Effector memory CD8-positive, alpha-beta T cell (primary cell): Measurements from ENCODE around the gene SNX20.

Experiments
- ATAC-seq: fragments of 150-1000 bp; cut with Tn5 transposase; replicated peaks from 2 replicates; pipeline ENCODE4 v1.10.0; 2021; ENCODE audit warnings: mild to moderate bottlenecking, moderate library complexity
- DNase-seq, 3 experiments: peaks; one replicate each; pipeline ENCODE4 v3.0.0; 2021
- H3K27ac Mint-ChIP-seq, 2 donors: one replicate each; pipeline ENCODE4 v1.8.0; 2022; ENCODE audit warnings: mild to moderate bottlenecking in 2 of 2, mixed read lengths in 2 of 2, moderate library complexity in 2 of 2
- H3K27me3 Mint-ChIP-seq, 2 donors: one replicate each; pipeline ENCODE4 v1.8.0; 2022; ENCODE audit warnings: mixed read lengths in 2 of 2
- H3K36me3 Mint-ChIP-seq: one replicate; pipeline ENCODE4 v1.8.0; 2022; ENCODE audit warnings: mild to moderate bottlenecking, moderate library complexity, mixed read lengths; ENCODE audit not compliant: insufficient read depth
- H3K4me1 Mint-ChIP-seq, 2 donors: one replicate each; pipeline ENCODE4 v1.8.0; 2022; ENCODE audit warnings: low read depth in 2 of 2, mixed read lengths in 2 of 2
- H3K4me3 Mint-ChIP-seq, 2 donors: one replicate each; pipeline ENCODE4 v1.8.0; 2022; ENCODE audit warnings: mild to moderate bottlenecking in 2 of 2, mixed read lengths in 2 of 2, moderate library complexity in 2 of 2
- H3K9me3 Mint-ChIP-seq, 2 donors: one replicate each; pipeline ENCODE4 v1.8.0; 2022; ENCODE audit warnings: mixed read lengths in 2 of 2

Gene SNX20

GRCh38 chr16:50669741-50670140 lies 11.4 kb downstream of the SNX20 start:
- peaks cover 0 to 2% of the 10 kb centered on the region in 2 donors for H3K9me3 Mint-ChIP-seq

DNA sequence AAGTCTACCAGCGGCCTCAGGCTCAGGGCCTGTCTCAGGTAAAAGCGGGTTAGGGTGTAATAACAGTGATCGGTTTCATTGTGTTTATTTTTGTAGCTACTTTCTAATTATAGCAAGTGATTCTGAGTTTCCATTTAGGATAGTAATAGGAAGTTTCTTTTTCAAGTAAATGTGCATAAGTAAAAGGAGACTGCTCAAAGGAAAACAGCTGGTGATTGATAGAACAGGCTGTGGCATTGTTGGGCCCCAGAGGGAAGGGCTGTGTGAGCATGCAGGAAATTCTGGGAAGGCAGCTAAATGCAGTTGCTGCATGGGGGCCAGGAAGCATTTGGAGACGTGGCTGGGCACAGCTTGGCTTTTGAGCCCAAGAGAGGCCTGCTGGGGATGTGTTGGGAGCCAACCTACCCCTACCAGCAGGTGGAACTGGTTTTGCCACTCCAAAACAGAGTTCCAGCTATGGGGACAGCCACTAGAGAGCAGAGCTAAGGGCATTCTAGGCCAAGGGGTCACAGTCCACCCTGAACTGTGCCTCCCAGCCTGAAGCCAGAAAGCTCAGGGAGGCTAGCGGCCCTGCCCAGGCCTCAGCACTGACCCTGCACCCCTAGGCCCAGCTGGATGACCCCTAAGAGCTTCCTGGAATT lies 12.6 kb downstream of the SNX20 start:
- Mint-ChIP-seq H3K4me1 (peaks cover 25 to 31% of the 10 kb centered on the region in 2 donors), H3K36me3 (peaks cover 23% of the 10 kb centered on the region), H3K27me3 (no peaks in the 10 kb centered on the region), H3K9me3 (peaks cover 0 to 2% of the 10 kb centered on the region in 2 donors), H3K4me3 (no peak overlapping the region), H3K27ac (peak overlapping the region; percentile 6 to 93)
- DNase-seq = no peak
- no peak for ATAC-seq

More at GRCh38 chr16:50669741-50670140, 11.4 kb downstream of the SNX20 start:
- H3K27me3 Mint-ChIP-seq = no peaks in the 10 kb centered on the region
- no peak for ATAC-seq
- no peak overlapping the region for H3K4me3 Mint-ChIP-seq
- peak overlapping the region; percentile 65 to 75 for H3K27ac Mint-ChIP-seq
- DNase-seq = no peak
- peaks cover 24 to 31% of the 10 kb centered on the region in 2 donors for H3K4me1 Mint-ChIP-seq
- H3K36me3 Mint-ChIP-seq = peaks cover 35% of the 10 kb centered on the region

DNA sequence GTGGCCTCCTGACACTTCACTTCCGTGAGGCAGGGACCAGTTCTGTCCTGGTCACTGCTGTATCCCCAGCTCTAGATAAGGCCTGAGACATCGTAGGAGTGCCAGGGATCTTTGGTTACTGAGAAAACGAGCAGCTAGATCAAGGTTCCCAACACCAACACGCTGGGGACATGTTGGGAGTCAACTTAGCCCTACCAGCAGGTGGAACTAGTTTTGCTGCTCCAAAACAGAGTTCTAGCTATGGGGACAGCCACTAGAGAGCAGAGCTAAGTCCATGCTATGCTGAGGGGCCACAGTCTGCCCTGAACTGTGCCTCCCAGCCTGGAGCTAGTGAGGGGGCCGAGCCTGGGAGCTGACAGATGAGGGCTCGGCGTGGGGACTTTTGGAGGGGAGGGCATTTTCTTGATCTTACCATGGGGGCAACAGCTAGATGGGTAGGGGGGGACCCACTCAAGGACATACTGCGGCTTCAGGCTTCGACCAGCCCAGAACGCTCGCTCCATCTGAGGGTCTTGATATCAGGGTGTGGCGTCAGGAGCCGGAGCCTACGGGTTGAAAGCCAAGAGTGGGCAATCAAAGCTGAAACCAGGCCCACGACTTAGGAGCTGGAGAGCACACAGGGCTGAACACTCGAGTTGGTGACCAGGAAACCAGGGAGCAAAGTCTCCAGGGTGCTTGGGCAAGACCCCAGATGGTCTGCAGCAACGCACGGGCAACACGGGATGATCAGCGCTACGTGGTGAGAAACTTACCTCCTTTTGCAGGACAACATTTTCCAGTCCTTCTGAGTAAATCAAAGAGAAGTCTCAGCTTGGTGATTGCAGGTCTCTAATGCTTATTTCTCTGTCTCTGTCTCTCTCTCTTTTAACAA lies 13.4 kb downstream of the SNX20 start:
- Mint-ChIP-seq H3K27ac (peak overlapping the region; percentile 86 to 93), H3K27me3 (no peaks in the 10 kb centered on the region), H3K36me3 (peaks cover 16% of the 10 kb centered on the region), H3K9me3 (peaks cover 0 to 2% of the 10 kb centered on the region in 2 donors), H3K4me3 (peak overlapping the region; percentile 75 to 88), H3K4me1 (peaks cover 25 to 31% of the 10 kb centered on the region in 2 donors)
- ATAC-seq (no peak), DNase-seq (no peak)

DNA sequence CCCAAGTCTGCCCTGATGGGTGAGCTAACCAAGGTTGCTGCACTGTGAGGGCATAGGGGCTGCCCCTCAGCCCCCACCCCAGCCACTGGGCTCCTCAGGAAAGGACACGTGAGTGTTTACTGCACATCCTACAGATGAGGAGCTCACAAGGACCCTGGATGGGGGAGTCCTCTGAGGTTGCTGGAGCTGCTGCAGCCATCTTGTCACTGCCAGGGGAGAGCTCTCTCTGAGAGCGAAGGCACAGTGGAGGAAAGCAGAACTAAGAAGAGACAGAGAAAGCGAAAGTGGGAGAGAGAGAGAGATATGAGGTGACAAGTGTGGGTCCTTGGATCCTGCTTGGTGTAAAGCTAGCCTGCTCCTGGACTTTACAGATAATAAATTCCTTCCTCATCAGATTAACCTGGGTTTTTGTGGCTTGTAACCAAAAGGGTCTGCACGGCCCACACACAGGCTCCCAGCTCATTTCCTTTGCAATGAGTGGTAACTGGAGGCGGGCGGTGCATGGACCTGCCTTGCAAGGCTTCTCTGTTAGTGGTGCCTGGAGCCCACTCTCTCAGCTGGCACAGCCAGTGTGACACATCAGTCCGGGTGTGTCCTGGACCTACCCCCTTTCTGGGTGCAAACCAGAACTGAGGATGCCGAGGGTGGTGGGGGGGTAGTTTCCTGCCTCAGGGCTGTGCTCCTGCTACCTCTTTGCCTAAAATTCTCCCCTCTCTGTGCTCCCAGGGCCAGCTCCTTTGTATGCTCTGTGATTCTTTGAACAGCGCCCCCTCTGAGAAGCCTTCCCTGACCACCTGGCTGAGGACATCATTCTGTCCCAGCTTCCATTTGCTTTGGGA lies 14.2 kb downstream of the SNX20 start:
- peaks cover 25 to 31% of the 10 kb centered on the region in 2 donors for H3K4me1 Mint-ChIP-seq
- H3K27me3 Mint-ChIP-seq = no peaks in the 10 kb centered on the region

GRCh38 chr16:50665128-50665878 lies 15.8 kb downstream of the SNX20 start:
- no peaks in the 10 kb centered on the region for H3K27me3 Mint-ChIP-seq
- H3K36me3 Mint-ChIP-seq = peaks cover 4% of the 10 kb centered on the region
- H3K27ac Mint-ChIP-seq = peak overlapping the region; percentile 88 to 92
- H3K9me3 Mint-ChIP-seq = no peaks in the 10 kb centered on the region
- peaks cover 22 to 26% of the 10 kb centered on the region in 2 donors for H3K4me1 Mint-ChIP-seq
- ATAC-seq (peak; percentile 66), DNase-seq (peak; percentile 85 to 89 (median 88))
- peak overlapping the region; percentile 80 to 88 for H3K4me3 Mint-ChIP-seq

More for the DNA sequence above, 14.2 kb downstream of the SNX20 start:
- peak overlapping the region; percentile 86 to 93 for H3K27ac Mint-ChIP-seq
- no peaks in the 10 kb centered on the region for H3K9me3 Mint-ChIP-seq
- ATAC-seq (peak; percentile 76), DNase-seq (peak in 1 of 3 experiments; percentile 35)
- H3K36me3 Mint-ChIP-seq = peaks cover 12% of the 10 kb centered on the region
- peak overlapping the region; percentile 75 to 88 for H3K4me3 Mint-ChIP-seq

DNA sequence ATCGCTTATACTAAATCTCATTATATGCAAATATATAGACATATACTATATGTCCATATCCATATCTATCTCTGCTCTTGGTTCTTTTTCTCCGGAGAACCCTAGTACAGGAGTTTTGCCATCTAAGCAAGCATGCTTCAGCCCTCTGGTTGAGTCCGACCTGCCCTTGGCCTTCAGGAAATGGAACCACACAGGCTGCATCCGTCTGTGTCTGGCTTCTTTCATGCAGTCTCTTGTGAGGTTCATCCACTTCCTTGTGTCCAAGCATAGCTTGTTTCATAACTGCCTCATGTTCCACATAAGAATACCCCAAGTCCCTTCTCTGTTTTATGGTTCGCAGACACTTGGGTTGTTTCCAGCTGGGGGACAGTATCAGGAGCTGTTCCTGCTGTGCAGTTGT lies 16.8 kb downstream of the SNX20 start:
- no peaks in the 10 kb centered on the region for H3K27me3 Mint-ChIP-seq
- ATAC-seq = no peak
- H3K4me1 Mint-ChIP-seq = peaks cover 22 to 26% of the 10 kb centered on the region in 2 donors
- H3K4me3 Mint-ChIP-seq = no peak overlapping the region
- peak overlapping the region in 1 of 2 donors; percentile 88 for H3K27ac Mint-ChIP-seq
- no peaks in the 10 kb centered on the region for H3K9me3 Mint-ChIP-seq
- peaks cover 4% of the 10 kb centered on the region for H3K36me3 Mint-ChIP-seq
- no peak for DNase-seq

DNA sequence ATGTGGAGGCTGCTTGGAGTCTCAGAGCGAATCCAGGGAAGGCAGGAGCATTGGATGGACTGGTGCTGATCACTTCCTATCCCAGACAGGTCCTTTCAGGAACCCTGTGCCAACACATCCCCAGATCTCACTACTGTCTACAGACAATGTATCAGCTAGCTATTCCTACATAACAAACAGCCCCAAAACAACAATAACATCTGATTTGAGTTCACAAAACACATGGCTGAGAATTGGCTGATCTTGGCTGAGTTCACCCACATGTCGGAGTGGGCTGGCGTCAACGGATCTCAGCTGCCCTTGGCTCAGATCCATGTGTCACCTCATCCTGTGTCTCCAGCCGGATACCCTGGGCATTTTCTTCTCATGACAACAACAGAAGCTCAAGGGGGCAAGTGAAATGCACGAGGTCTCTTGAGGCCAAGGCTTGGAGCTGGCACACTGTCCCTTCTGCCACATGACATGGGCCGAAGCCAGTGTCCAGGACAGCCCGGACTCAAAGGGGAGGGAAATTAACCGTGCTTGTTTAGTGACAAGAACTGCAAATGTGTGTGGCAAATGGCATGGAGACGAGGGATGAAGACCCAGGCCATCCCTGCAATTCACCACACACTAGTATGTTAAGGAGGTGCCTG lies 18.7 kb downstream of the SNX20 start:
- Mint-ChIP-seq H3K9me3 (no peaks in the 10 kb centered on the region), H3K27me3 (no peaks in the 10 kb centered on the region), H3K4me3 (no peak overlapping the region), H3K4me1 (peaks cover 16 to 17% of the 10 kb centered on the region in 2 donors), H3K36me3 (peaks cover 4% of the 10 kb centered on the region), H3K27ac (no peak overlapping the region)
- DNase-seq (no peak), ATAC-seq (no peak)

- no peak overlapping the region for H3K4me3 Mint-ChIP-seq
Observed at GRCh38 chr16:50659806-50660205, 21.3 kb downstream of the SNX20 start.

GRCh38 chr16:50657241-50657640 lies 23.9 kb downstream of the SNX20 start:
- ATAC-seq (no peak), DNase-seq (no peak)
- no peaks in the 10 kb centered on the region for H3K4me1 Mint-ChIP-seq
- no peak overlapping the region for H3K4me3 Mint-ChIP-seq
- no peaks in the 10 kb centered on the region for H3K27me3 Mint-ChIP-seq
- H3K36me3 Mint-ChIP-seq = no peaks in the 10 kb centered on the region
- H3K9me3 Mint-ChIP-seq = no peaks in the 10 kb centered on the region
- no peak overlapping the region for H3K27ac Mint-ChIP-seq

More at GRCh38 chr16:50659806-50660205, 21.3 kb downstream of the SNX20 start:
- no peaks in the 10 kb centered on the region for H3K36me3 Mint-ChIP-seq
- peaks cover 0 to 1% of the 10 kb centered on the region in 2 donors for H3K4me1 Mint-ChIP-seq
- H3K27ac Mint-ChIP-seq = peak overlapping the region in 1 of 2 donors; percentile 5
- DNase-seq = no peak
- no peaks in the 10 kb centered on the region for H3K27me3 Mint-ChIP-seq
- ATAC-seq = no peak
- H3K9me3 Mint-ChIP-seq = no peaks in the 10 kb centered on the region

DNA sequence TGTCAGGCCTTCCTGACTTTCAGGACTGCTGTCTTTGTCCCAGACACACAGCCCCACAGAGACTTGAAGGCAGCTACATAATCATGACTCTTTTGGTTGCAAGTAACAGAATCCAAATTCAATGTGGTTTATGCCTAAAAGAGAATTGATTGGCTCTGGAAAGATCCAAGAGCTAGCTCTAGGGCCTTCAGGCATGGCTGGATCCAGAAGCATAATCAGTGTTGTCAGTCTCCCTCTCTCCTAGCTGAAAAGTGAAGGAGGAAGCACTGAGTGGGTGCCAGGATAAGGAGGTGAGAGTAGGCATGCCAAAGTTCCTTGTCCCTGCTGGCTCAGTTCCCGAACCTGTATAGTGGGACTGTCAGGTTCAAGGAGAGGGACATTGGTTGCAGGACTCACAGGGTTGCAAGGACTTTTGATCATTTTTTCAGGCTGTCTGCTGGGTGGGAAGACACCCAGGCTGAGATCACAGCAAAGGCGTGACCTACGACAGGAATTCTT lies 25.5 kb downstream of the SNX20 start:
- no peak for ATAC-seq
- DNase-seq = no peak
- no peak overlapping the region for H3K27ac Mint-ChIP-seq
- peaks cover 0 to 2% of the 10 kb centered on the region in 2 donors for H3K9me3 Mint-ChIP-seq
- peaks cover 0 to 4% of the 10 kb centered on the region in 2 donors for H3K27me3 Mint-ChIP-seq
- H3K4me1 Mint-ChIP-seq = no peaks in the 10 kb centered on the region
- no peak overlapping the region for H3K4me3 Mint-ChIP-seq
- H3K36me3 Mint-ChIP-seq = no peaks in the 10 kb centered on the region

DNA sequence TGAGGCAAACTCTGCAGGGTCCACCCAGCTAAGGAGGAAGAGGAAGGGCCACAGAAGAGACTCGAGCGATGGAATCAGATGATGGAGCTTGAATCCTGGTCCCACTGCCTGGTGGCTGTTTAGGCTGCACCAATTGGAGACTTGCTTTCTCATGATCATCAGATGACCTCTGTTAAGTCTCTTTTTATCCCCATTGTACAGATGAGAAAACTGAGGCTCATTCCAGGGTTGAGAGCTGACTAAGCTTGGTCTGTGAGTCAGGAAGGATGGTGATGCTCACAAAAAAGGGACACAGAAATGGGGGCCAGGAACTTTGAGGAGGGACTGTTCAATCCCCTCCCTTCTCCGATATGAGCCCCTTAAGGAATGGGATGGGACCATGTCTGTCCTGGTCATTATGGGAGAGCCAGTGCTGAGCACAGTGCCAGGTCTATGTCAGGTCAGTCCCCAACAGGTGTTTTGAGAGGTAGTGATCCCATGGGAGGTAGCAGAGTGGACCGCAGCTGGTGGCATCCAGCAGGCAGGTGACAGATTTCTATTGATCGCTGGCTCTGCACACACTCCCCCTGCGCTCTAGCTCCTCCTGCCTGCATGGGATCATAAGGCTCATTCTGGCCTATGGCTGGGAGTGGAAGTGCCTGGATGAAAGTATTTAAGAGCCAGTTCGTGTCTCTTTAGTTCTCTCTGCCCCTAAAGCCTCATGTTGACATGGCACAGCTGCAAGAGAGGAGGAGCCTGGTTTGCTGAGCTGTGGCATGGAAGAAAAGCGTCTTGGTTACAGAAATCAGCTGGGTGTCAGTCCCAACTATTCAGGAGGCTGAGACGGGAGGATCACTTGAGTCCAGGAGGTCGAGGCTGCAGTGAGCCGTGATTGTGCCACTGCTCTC lies 27.2 kb downstream of the SNX20 start:
- ATAC-seq = no peak
- H3K4me3 Mint-ChIP-seq = no peak overlapping the region
- H3K4me1 Mint-ChIP-seq = no peaks in the 10 kb centered on the region
- peak overlapping the region in 1 of 2 donors; percentile 66 for H3K27ac Mint-ChIP-seq
- DNase-seq = no peak
- H3K9me3 Mint-ChIP-seq = peaks cover 0 to 2% of the 10 kb centered on the region in 2 donors
- no peaks in the 10 kb centered on the region for H3K36me3 Mint-ChIP-seq
- peaks cover 0 to 4% of the 10 kb centered on the region in 2 donors for H3K27me3 Mint-ChIP-seq
